Left hindlimb (tissue), 1 donor: ENCODE data around the gene BCL2L11.

Experiments
- DNase-seq: peaks from one replicate; pipeline ENCODE4 v3.0.0-alpha.2; 2018

BCL2L11 gene

DNA sequence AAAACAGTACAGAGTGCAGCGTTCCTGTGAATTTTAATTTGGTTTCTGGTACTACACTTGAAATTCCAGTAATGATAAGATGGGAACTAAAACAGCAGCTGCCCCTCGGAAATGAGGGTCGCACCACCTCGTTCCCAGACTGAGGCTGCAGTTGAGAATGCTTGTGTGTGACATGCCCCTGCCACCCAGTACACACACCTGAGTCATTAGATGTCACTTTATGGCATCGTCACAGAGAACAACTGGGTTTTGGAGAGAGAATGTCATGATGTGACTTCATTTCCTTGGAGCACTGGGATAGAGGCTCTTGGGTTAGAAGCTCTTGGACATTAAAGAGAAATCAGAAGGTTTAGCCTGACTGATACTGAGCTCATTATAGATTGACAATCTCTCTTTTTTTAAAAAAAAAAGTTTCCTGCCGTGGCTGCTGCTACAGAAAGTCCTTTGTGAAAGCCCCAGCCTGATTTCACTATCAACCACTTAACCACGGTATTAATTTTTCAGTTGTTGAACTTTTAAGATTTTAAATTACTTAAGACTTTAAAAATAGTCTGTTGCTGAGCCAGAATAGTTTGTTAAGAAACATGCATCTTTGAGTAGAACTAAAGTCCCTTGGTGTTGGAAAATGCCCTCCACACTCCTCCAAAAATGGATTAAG is 24.5 kb downstream of the BCL2L11 start:
- DNase-seq, result no peak

DNA sequence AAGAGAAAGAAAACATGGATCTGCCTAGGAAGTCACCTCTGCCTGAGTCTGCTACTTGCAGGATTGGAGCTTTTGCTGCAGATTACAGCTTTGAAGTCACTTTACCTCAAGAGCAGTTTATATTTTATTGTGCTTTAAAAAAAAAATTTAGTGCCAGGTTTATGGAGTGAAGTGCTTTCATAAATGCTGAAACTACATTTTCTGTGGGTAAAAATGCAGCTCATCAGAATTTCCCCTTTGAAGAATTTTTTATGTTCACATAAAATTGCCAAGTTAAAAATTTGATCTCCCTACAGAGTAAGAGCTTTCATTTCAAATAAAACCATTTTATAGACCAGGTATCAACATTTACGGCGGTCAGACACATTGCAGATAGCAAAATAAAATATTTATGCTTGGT is 25.2 kb downstream of the BCL2L11 start:
- DNase-seq, result no peak

- DNase-seq, result no peak
Observed at GRCh38 chr2:111148225-111148873, 27.6 kb downstream of the BCL2L11 start.

- DNase-seq, result no peak
Observed at GRCh38 chr2:111148925-111149324, 28.2 kb downstream of the BCL2L11 start.

DNA sequence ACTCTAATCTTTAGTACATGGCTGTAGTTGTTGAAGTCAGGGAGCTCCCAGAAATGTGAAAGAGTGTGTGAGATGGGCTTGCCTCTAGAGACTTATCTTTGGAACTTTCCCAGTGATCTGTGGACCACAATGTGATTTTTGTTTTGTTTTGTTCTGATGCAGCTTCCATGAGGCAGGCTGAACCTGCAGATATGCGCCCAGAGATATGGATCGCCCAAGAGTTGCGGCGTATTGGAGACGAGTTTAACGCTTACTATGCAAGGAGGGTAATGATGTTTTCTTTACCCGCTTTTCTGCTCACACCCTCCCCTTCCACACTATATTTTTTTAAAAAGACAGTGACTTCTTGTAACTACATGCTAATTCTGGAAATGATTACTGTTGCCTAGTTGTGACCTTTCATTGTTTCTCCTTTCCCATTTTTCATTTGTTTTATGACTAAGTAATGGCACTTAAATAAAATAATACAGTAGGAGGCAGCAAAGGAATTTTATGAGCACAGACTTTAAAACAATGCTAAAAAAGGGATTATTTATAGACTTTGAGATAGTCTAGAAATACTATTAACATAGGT is 29.3 kb downstream of the BCL2L11 start:
- no peak for DNase-seq

GRCh38 chr2:111154758-111155157 is 34.0 kb downstream of the BCL2L11 start:
- no peak for DNase-seq

DNA sequence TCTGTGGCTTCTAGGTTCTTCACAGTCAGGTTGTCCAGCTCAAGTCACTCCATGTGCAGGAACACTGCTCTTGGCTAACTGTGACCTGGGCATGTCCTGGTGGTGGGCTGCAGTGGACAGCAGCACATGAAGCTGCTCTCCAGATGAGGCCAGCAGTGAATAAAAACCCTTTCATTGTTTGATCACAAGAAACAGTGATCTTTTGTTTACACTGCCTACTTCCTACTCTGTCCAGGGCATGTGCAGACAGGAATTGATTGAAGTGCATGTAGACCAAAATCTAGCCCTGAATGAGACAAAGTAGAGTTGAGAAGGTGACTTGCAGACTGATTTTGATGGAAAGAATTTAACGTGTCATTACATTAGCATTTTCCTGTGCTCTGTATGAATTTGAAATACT is 34.9 kb downstream of the BCL2L11 start:
- no peak for DNase-seq

- no peak for DNase-seq
Observed at GRCh38 chr2:111156529-111156928, 35.8 kb downstream of the BCL2L11 start.

GRCh38 chr2:111157071-111157661 is 36.5 kb downstream of the BCL2L11 start:
- no peak for DNase-seq

- no peak for DNase-seq
Observed at GRCh38 chr2:111157798-111158197, 37.1 kb downstream of the BCL2L11 start.

DNA sequence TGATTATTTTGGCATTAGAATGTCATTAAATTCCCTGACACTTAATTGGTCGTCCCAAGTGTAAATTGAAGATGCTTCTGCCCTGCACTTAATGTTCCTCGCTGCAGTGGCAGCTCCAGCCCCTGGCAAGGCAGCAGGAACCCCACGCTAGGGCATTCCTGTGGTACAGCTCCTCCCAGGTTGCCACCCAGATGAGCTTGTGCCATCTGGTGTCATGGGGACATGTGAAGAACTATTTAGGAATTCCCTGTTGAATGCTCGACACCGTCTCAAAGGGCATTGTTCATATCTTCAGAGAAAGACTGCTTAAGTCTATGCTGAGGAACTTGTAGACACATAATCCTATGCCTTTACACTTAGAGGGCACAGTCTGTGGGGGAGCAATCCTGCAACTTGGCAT is 38.9 kb downstream of the BCL2L11 start:
- DNase-seq, result no peak

GRCh38 chr2:111160758-111161157 is 40.0 kb downstream of the BCL2L11 start:
- no peak for DNase-seq

DNA sequence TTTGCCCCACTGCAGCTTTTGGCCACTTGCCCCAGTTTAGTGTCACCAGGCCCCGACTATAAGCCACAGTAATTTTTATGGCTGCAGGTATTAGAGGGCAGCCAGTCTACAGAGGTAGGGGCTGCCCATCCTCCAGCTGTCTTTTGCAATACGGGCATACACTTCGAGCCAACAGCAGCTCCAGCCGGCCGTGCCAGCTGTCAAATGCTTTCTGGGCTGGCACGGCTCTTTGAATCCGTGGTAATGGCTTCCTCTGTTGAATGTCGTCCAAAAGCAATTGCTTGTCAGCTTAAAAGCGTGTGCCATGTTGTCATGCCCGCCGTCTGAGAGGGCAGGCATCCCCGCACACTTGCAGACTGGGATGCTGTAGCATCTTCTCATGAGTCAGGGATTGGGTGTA is 41.3 kb downstream of the BCL2L11 start:
- peak; percentile 58 for DNase-seq

DNA sequence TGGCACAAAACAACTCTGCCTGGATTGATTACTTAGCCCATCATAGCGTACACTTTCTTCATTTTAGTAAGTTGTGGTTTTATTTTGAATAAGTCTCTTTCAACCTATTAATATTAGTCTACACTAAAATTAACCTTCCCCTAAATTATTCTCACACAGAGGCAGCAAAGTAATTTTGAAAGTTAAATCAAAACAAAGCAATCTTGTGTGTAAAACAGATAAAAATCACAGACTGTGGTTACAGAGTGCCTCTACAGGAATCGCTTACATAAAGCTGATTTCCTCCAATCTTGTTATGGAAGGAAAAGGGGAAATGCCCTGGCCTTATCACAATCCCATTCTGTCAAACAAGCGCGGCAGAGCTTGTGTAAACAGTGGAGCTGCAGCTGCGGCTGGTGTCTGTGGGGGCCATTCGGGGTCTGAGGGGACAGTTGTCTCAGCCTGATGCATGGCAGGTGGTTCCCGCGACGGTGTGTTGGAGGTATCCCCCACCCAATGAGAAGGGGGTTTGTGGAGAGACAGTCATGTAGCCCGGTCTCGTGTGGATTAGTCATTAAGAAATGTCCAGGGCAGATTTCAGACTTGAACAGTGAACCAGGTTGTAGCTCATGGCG is 42.1 kb downstream of the BCL2L11 start:
- no peak for DNase-seq

DNA sequence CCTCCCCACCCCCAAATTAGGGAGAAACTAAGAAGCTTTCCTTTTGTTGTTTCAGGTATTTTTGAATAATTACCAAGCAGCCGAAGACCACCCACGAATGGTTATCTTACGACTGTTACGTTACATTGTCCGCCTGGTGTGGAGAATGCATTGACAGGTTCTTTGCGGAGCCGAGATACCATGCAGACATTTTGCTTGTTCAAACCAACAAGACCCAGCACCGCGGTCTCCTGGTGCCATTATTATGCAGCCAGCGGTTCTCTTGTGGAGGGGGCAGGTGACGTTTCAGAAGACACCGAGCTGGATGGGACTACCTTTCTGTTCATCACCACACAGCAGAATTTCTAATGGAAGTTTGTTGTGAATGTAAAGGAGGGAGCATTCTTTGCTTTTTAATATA is 43.4 kb downstream of the BCL2L11 start:
- no peak for DNase-seq

- no peak for DNase-seq
Observed at GRCh38 chr2:111165084-111165483, 44.4 kb downstream of the BCL2L11 start.

- no peak for DNase-seq
Observed at GRCh38 chr2:111166115-111166514, 45.4 kb downstream of the BCL2L11 start.

GRCh38 chr2:111167076-111167862 is 46.6 kb downstream of the BCL2L11 start:
- DNase-seq, result no peak

DNA sequence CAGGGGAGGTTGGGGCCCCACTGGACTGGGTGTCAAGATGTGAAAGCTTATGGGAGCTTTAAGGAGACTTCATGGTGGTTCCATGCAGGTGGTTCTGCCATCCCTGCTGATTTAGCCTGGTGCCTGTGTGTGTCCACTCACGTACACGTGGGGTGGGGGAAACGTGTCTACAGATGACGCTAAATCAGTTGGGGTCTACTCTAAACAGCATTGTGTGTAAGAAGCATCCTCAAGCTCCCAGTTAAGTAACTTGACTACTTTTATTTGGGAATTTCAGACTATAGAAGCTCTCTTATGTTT is 47.1 kb downstream of the BCL2L11 start:
- DNase-seq, result no peak

- no peak for DNase-seq
Observed at GRCh38 chr2:111168528-111169239, 48.0 kb downstream of the BCL2L11 start.

GRCh38 chr2:111169268-111169667 is 48.6 kb downstream of the BCL2L11 start:
- DNase-seq, result no peak

DNA sequence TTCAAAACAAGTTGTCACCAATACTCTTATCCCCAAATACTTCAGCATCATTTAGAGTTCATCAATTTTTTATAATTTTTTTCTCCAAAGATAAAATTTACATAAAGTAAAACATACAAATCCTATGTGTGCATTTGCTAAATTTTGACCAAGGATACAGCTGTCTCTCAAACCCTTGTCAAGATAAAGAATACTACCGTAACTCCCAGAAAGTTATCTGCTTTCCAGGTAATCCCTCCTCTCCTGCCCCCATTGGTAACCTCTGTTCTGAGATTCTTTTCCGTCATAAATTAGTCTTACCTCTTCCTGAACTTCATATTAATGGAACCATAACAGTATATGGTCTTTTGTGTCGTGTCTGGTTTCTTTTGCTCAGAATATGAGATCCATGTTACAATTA is 49.2 kb downstream of the BCL2L11 start:
- no peak for DNase-seq
